ENCODE results near the gene CRYGA. TPM values are rescaled to one million over a fixed set of nuclear protein-coding genes. Genes with fewer than 3 reads are reported as not detected.

Gene CRYGA
- total RNA-seq (ENCODE audit: unreplicated experiment), result not detected
- long read RNA-seq, result 0 reads

- Mint-ChIP-seq H3K36me3 (ENCODE audit: low read depth, unreplicated experiment) (no peaks in the 10 kb centered on the region), H3K4me3 (ENCODE audit: unreplicated experiment) (no peak within 1 kb of the TSS), H3K27me3 (ENCODE audit: unreplicated experiment) (peaks cover 5% of the 10 kb centered on the region), H3K9me3 (ENCODE audit: unreplicated experiment) (no peaks in the 10 kb centered on the region), H3K4me1 (ENCODE audit: unreplicated experiment) (no peaks in the 10 kb centered on the region), H3K27ac (ENCODE audit: unreplicated experiment) (no peak within 1 kb of the TSS)
- no peak for DNase-seq (ENCODE audit: low spot score)
- TF ChIP-seq CTCF (IDR thresholded peaks at IDR 0.05; ENCODE audit: unreplicated experiment), result no peak
These were observed at the start of gene CRYGA for GRCh38 chr2:208163489-208163888. Gene CRYGA (minus strand): TSS chr2:208163589. CDS start chr2:208163556, 33 bp downstream.

GRCh38 chr2:208210688-208211451 lies 47.5 kb upstream of the CRYGA start:
- Mint-ChIP-seq H3K36me3 (ENCODE audit: low read depth, unreplicated experiment) (no peaks in the 10 kb centered on the region), H3K27me3 (ENCODE audit: unreplicated experiment) (peaks cover 2% of the 10 kb centered on the region), H3K9me3 (ENCODE audit: unreplicated experiment) (no peaks in the 10 kb centered on the region), H3K27ac (ENCODE audit: unreplicated experiment) (no peak overlapping the region), H3K4me3 (ENCODE audit: unreplicated experiment) (no peak overlapping the region), H3K4me1 (ENCODE audit: unreplicated experiment) (no peaks in the 10 kb centered on the region)
- no peak for DNase-seq (ENCODE audit: low spot score)
- TF ChIP-seq CTCF (IDR thresholded peaks at IDR 0.05; ENCODE audit: unreplicated experiment), result no peak

GRCh38 chr2:208208335-208209085 lies 45.1 kb upstream of the CRYGA start:
- Mint-ChIP-seq H3K27ac (ENCODE audit: unreplicated experiment) (no peak overlapping the region), H3K27me3 (ENCODE audit: unreplicated experiment) (peaks cover 2% of the 10 kb centered on the region), H3K4me1 (ENCODE audit: unreplicated experiment) (peaks cover 4% of the 10 kb centered on the region), H3K36me3 (ENCODE audit: low read depth, unreplicated experiment) (no peaks in the 10 kb centered on the region), H3K4me3 (ENCODE audit: unreplicated experiment) (no peak overlapping the region), H3K9me3 (ENCODE audit: unreplicated experiment) (no peaks in the 10 kb centered on the region)
- DNase-seq (ENCODE audit: low spot score), result no peak
- no peak for TF ChIP-seq CTCF (IDR thresholded peaks at IDR 0.05; ENCODE audit: unreplicated experiment)

- Mint-ChIP-seq H3K4me1 (ENCODE audit: unreplicated experiment) (peaks cover 4% of the 10 kb centered on the region), H3K27me3 (ENCODE audit: unreplicated experiment) (peaks cover 2% of the 10 kb centered on the region), H3K27ac (ENCODE audit: unreplicated experiment) (no peak overlapping the region), H3K4me3 (ENCODE audit: unreplicated experiment) (no peak overlapping the region), H3K36me3 (ENCODE audit: low read depth, unreplicated experiment) (no peaks in the 10 kb centered on the region), H3K9me3 (ENCODE audit: unreplicated experiment) (no peaks in the 10 kb centered on the region)
- TF ChIP-seq CTCF (IDR thresholded peaks at IDR 0.05; ENCODE audit: unreplicated experiment), result no peak
- no peak for DNase-seq (ENCODE audit: low spot score)
These were observed 44.4 kb upstream of the CRYGA start for GRCh38 chr2:208207769-208208168.

GRCh38 chr2:208204166-208204565 lies 40.8 kb upstream of the CRYGA start:
- DNase-seq (ENCODE audit: low spot score), result no peak
- Mint-ChIP-seq H3K4me1 (ENCODE audit: unreplicated experiment) (peaks cover 4% of the 10 kb centered on the region), H3K27ac (ENCODE audit: unreplicated experiment) (no peak overlapping the region), H3K27me3 (ENCODE audit: unreplicated experiment) (peaks cover 2% of the 10 kb centered on the region), H3K9me3 (ENCODE audit: unreplicated experiment) (no peaks in the 10 kb centered on the region), H3K4me3 (ENCODE audit: unreplicated experiment) (no peak overlapping the region), H3K36me3 (ENCODE audit: low read depth, unreplicated experiment) (no peaks in the 10 kb centered on the region)
- TF ChIP-seq CTCF (IDR thresholded peaks at IDR 0.05; ENCODE audit: unreplicated experiment), result no peak
